Activated T-helper 1 cell treated with anti-CD3 and anti-CD28 coated beads, Interleukin-12 subunit alpha, Interleukin-12 subunit beta, Interleukin-2, Interleukin-4 antibody, amounts not matched to agents 30 ng/mL and 10 ng/mL and 1 ng/mL, durations not matched to agents 14 hours and 24 hours and 36 hours (primary cell): ENCODE measurements around the gene OR1E1. TPM values are rescaled to one million over a fixed set of nuclear protein-coding genes. Genes with fewer than 3 reads are reported as not detected.
"Not testable (repeated sequence)": the region's sequence is repeated elsewhere in the genome, so short reads cannot be mapped to it uniquely, and the experiment has no call there.

Experiments used
- DNase-seq: peaks from one replicate; pipeline ENCODE4 v3.0.0; 2021; ENCODE audit warnings: low spot score
- H3K27ac Mint-ChIP-seq: one replicate; pipeline ENCODE4 v1.8.0; 2021; ENCODE audit warnings: mild to moderate bottlenecking, mixed read lengths
- H3K27me3 Mint-ChIP-seq: one replicate; pipeline ENCODE4 v1.8.0; 2022; ENCODE audit warnings: mild to moderate bottlenecking, moderate library complexity, mixed read lengths; ENCODE audit not compliant: insufficient read depth
- H3K36me3 Mint-ChIP-seq: one replicate; pipeline ENCODE4 v1.8.0; 2021; ENCODE audit warnings: low read depth, mixed read lengths
- H3K4me1 Mint-ChIP-seq: one replicate; pipeline ENCODE4 v1.8.0; 2021; ENCODE audit warnings: low read depth, mixed read lengths
- H3K4me3 Mint-ChIP-seq: one replicate; pipeline ENCODE4 v1.8.0; 2021; ENCODE audit warnings: mild to moderate bottlenecking, moderate library complexity, mixed read lengths
- H3K9me3 Mint-ChIP-seq: one replicate; pipeline ENCODE4 v1.8.0; 2021; ENCODE audit warnings: mixed read lengths
- intact Hi-C: fragments of 100-400 bp; cut with micrococcal nuclease; formaldehyde crosslinking; loops from one replicate; pipeline ENCODE4 v1.15.1; 2024
- total RNA-seq: library from RNA; stranded (reverse); gene quantifications from 2 replicates; pipeline ENCODE4 v1.2.3, GENCODE V29; 2022

The OR1E1 gene
- total RNA-seq, result not detected in 2 replicates

- H3K4me3 Mint-ChIP-seq, result no peak within 1 kb of the TSS
- H3K4me1 Mint-ChIP-seq, result no peaks in the 10 kb centered on the region
- intact Hi-C loops, result no loop called here
- H3K27me3 Mint-ChIP-seq, result peaks cover 1% of the 10 kb centered on the region
- no peak for DNase-seq
- no peak within 1 kb of the TSS for H3K27ac Mint-ChIP-seq
- H3K9me3 Mint-ChIP-seq, result no peaks in the 10 kb centered on the region
- no peaks in the 10 kb centered on the region for H3K36me3 Mint-ChIP-seq
Observed at GRCh38 chr17:3398310-3398709, at the start of gene OR1E1. TSS of gene OR1E1 (minus strand) at chr17:3398410. CDS start at chr17:3398410, 0 bp downstream.

GRCh38 chr17:3447625-3448024 is 49.4 kb upstream of the OR1E1 start:
- H3K4me1 Mint-ChIP-seq, result no peaks in the 10 kb centered on the region
- intact Hi-C loops, result loop anchor here (1.0 kb wide), 1 partner anchor 12 kb away; no protein-coding TSS in a partner anchor
- no peaks in the 10 kb centered on the region for H3K36me3 Mint-ChIP-seq
- peaks cover 15% of the 10 kb centered on the region for H3K27me3 Mint-ChIP-seq
- H3K27ac Mint-ChIP-seq, result no peak overlapping the region
- no peak for DNase-seq
- no peak overlapping the region for H3K4me3 Mint-ChIP-seq
- H3K9me3 Mint-ChIP-seq, result no peaks in the 10 kb centered on the region

- no peaks in the 10 kb centered on the region for H3K36me3 Mint-ChIP-seq
- intact Hi-C loops, result no loop called here
- no peak overlapping the region for H3K4me3 Mint-ChIP-seq
- no peaks in the 10 kb centered on the region for H3K9me3 Mint-ChIP-seq
- H3K27ac Mint-ChIP-seq, result no peak overlapping the region
- H3K4me1 Mint-ChIP-seq, result no peaks in the 10 kb centered on the region
- no peak for DNase-seq
- peaks cover 17% of the 10 kb centered on the region for H3K27me3 Mint-ChIP-seq
Observed at GRCh38 chr17:3440451-3440850, 42.2 kb upstream of the OR1E1 start.

GRCh38 chr17:3438368-3438767 is 40.2 kb upstream of the OR1E1 start:
- H3K27me3 Mint-ChIP-seq, result peaks cover 11% of the 10 kb centered on the region
- no peaks in the 10 kb centered on the region for H3K36me3 Mint-ChIP-seq
- H3K9me3 Mint-ChIP-seq, result no peaks in the 10 kb centered on the region
- intact Hi-C loops, result no loop called here
- no peak overlapping the region for H3K4me3 Mint-ChIP-seq
- H3K4me1 Mint-ChIP-seq, result no peaks in the 10 kb centered on the region
- no peak for DNase-seq
- H3K27ac Mint-ChIP-seq, result no peak overlapping the region

- Mint-ChIP-seq H3K36me3 (no peaks in the 10 kb centered on the region), H3K4me1 (no peaks in the 10 kb centered on the region), H3K4me3 (no peak within 1 kb of the TSS), H3K27me3 (no peaks in the 10 kb centered on the region), H3K27ac (no peak within 1 kb of the TSS), H3K9me3 (peaks cover 9% of the 10 kb centered on the region)
- intact Hi-C loops, result no loop called here
- DNase-seq, result no peak
Observed at GRCh38 chr17:3433741-3434140, 35.5 kb upstream of the OR1E1 start, which contains the start of gene OR1E2. TSS of gene OR1E2 (minus strand) at chr17:3433841. CDS start at chr17:3433841, 0 bp downstream.

- H3K4me1 Mint-ChIP-seq, H3K36me3 Mint-ChIP-seq, H3K27ac Mint-ChIP-seq, H3K9me3 Mint-ChIP-seq, H3K4me3 Mint-ChIP-seq, H3K27me3 Mint-ChIP-seq, intact Hi-C loops, DNase-seq: not testable (repeated sequence)
Observed at GRCh38 chr17:3433215-3433614, 35.0 kb upstream of the OR1E1 start.

GRCh38 chr17:3418222-3418621 is 20.0 kb upstream of the OR1E1 start:
- no peak for DNase-seq
- no peaks in the 10 kb centered on the region for H3K36me3 Mint-ChIP-seq
- intact Hi-C loops, result no loop called here
- peaks cover 9% of the 10 kb centered on the region for H3K27me3 Mint-ChIP-seq
- no peaks in the 10 kb centered on the region for H3K9me3 Mint-ChIP-seq
- H3K4me1 Mint-ChIP-seq, result no peaks in the 10 kb centered on the region
- H3K27ac Mint-ChIP-seq, result no peak overlapping the region
- no peak overlapping the region for H3K4me3 Mint-ChIP-seq

- Mint-ChIP-seq H3K9me3 (no peaks in the 10 kb centered on the region), H3K4me3 (no peak overlapping the region), H3K36me3 (no peaks in the 10 kb centered on the region), H3K27me3 (peaks cover 9% of the 10 kb centered on the region), H3K4me1 (no peaks in the 10 kb centered on the region), H3K27ac (no peak overlapping the region)
- intact Hi-C loops, result no loop called here
- DNase-seq, result no peak
Observed at GRCh38 chr17:3415610-3416009, 17.4 kb upstream of the OR1E1 start.

- H3K27me3 Mint-ChIP-seq, H3K36me3 Mint-ChIP-seq, H3K4me1 Mint-ChIP-seq, H3K27ac Mint-ChIP-seq, intact Hi-C loops, H3K4me3 Mint-ChIP-seq, DNase-seq: not testable (repeated sequence)
- peaks cover 14% of the 10 kb centered on the region for H3K9me3 Mint-ChIP-seq
Observed at GRCh38 chr17:3412216-3412615, 14.0 kb upstream of the OR1E1 start.

GRCh38 chr17:3411070-3411469 is 12.9 kb upstream of the OR1E1 start, which contains the start of gene OR3A3:
TSS of gene OR3A3 (plus strand) at chr17:3411370.
- Mint-ChIP-seq H3K27me3 (peaks cover 6% of the 10 kb centered on the region), H3K4me3 (no peak within 1 kb of the TSS), H3K4me1 (no peaks in the 10 kb centered on the region), H3K36me3 (no peaks in the 10 kb centered on the region), H3K9me3 (peaks cover 15% of the 10 kb centered on the region), H3K27ac (no peak within 1 kb of the TSS)
- intact Hi-C loops, result no loop called here
- DNase-seq, result no peak

- H3K27me3 Mint-ChIP-seq, intact Hi-C loops, DNase-seq, H3K36me3 Mint-ChIP-seq, H3K4me1 Mint-ChIP-seq, H3K4me3 Mint-ChIP-seq, H3K27ac Mint-ChIP-seq: not testable (repeated sequence)
- peaks cover 15% of the 10 kb centered on the region for H3K9me3 Mint-ChIP-seq
Observed at GRCh38 chr17:3403856-3404255, 5.6 kb upstream of the OR1E1 start.

- Mint-ChIP-seq H3K4me3 (no peak overlapping the region), H3K27me3 (peaks cover 6% of the 10 kb centered on the region), H3K4me1 (no peaks in the 10 kb centered on the region), H3K36me3 (no peaks in the 10 kb centered on the region), H3K27ac (no peak overlapping the region), H3K9me3 (no peaks in the 10 kb centered on the region)
- intact Hi-C loops, result no loop called here
- no peak for DNase-seq
Observed at GRCh38 chr17:3401786-3402185, 3.6 kb upstream of the OR1E1 start.

- no peaks in the 10 kb centered on the region for H3K9me3 Mint-ChIP-seq
- no peaks in the 10 kb centered on the region for H3K27me3 Mint-ChIP-seq
- no peaks in the 10 kb centered on the region for H3K4me1 Mint-ChIP-seq
- no peak overlapping the region for H3K27ac Mint-ChIP-seq
- no peaks in the 10 kb centered on the region for H3K36me3 Mint-ChIP-seq
- no peak for DNase-seq
- intact Hi-C loops, result no loop called here
- H3K4me3 Mint-ChIP-seq, result no peak overlapping the region
Observed at GRCh38 chr17:3400055-3400454, 1.8 kb upstream of the OR1E1 start.

GRCh38 chr17:3397801-3398200 is 409 bp downstream of the OR1E1 start:
- DNase-seq, H3K27me3 Mint-ChIP-seq: not testable (repeated sequence)

More at GRCh38 chr17:3397801-3398200, 409 bp downstream of the OR1E1 start:
- H3K36me3 Mint-ChIP-seq, H3K4me1 Mint-ChIP-seq, H3K4me3 Mint-ChIP-seq, H3K27ac Mint-ChIP-seq, H3K9me3 Mint-ChIP-seq, intact Hi-C loops: not testable (repeated sequence)
